EL (cell line): ENCODE data around the gene MAVS.

Experiments used
- DNase-seq: peaks from one replicate; pipeline ENCODE4 v3.0.0-alpha.2; 2016

The MAVS gene

DNA sequence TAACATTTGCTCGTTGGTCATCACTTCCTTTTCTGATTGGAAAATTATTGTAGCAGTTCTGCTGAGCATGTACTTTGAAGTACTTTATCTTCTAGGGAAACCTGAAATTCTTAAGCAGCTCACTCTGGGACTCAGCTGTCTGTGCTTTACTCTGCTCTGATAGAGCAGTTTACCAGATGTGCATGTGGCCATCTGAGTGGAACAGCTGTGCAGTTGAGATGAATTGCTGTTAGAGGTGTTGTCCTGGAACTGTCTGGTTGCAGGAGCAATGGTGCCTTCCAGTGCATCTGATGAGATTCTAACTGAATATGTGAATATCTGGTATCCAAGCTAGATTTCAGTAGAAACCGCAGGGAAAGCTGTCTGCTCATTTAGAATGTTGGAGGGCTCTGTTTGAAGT is 69.7 kb downstream of the MAVS start:
- no peak for DNase-seq

DNA sequence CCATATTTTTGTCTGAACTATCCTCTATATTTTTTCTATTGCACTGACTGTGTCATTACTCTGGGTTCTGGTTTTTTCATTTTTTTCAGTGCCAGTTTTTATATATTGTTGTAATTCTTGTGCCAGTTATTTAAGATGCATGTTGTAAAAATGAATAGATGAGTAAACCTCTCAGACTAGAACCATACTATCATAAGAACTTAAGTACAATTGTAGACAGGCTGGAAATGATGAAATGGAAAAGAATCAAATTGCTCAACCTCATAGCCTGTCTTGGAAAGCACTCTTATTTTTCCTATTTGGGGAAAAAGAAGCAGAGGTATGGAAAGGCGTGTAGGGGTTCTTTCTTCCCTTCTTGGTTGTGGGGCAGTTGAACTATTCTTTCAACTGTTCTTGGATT is 72.7 kb downstream of the MAVS start:
- DNase-seq, result no peak

DNA sequence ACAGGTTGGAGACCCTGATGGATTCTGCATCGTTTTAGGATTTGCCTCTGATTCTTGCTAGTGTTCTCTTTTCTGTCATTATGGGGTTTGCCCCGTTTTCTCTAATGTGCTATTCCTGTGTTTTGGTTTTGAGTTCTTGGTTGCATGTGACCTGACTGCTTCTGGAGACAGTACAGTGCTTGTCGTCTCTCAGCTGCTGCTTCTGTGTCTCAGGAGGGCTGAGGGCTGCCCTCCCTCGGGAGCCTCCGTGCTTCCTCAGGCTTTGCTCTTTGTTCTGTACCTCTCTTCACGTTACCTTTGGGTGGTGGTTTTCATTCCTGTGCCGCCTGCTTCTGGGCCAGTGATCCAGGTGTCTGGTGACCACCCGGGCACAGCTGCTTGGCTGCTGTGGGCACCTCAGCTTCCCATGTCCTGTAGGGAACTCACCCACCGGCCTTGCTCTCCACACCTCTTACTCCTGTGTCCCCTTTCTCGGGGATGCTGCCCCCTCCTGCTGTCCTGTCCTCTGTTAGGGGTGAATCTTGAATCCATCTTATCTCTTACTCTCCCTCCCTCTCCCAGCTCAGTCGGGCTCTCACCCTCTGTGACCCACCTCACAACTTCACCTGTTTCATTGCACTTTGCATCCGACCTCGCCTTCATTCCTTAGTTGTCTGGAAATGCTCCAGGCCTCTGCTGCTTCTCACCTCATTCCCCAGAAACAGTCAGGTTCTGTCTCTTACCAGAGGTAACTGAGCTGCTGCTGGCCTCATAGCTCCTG is 75.8 kb downstream of the MAVS start:
- no peak for DNase-seq

DNA sequence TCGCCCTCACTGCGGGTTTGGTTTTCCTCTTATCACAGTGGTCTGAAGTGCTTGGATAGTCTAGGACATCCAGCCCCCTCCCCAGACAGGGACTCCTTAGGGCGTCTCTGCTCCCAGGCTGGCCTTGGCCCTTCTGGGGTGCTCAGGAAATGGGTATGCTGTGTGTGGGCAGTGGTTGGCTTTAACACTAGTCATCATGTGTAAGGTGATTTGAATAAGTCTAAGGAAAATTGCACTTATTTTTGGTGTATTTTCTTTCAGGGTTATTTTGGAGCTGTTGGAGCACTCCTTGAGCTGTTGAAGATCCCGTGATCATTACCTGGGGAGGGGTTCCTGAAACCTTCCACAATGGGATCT is 76.3 kb downstream of the MAVS start:
- no peak for DNase-seq

DNA sequence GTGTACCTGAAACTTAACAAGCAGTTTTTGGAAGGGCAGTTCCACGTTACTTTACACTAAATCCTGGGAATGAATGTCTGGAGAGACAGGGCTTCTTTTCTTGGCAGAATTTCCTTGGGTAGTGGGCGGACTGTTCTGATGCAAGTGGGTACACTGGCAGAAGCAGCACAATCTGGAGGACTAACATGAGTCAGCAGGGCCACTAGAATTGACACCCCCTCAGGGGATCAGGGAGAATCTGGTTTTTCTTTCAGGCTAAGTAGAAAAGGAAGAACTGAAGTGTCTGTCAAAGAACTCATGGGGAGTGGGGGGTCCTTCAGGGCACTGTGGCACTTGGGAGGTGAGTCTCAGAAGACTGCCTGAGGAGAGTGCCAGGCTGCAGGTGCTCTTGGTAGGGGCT is 77.2 kb downstream of the MAVS start:
- peak; percentile 68 for DNase-seq

DNA sequence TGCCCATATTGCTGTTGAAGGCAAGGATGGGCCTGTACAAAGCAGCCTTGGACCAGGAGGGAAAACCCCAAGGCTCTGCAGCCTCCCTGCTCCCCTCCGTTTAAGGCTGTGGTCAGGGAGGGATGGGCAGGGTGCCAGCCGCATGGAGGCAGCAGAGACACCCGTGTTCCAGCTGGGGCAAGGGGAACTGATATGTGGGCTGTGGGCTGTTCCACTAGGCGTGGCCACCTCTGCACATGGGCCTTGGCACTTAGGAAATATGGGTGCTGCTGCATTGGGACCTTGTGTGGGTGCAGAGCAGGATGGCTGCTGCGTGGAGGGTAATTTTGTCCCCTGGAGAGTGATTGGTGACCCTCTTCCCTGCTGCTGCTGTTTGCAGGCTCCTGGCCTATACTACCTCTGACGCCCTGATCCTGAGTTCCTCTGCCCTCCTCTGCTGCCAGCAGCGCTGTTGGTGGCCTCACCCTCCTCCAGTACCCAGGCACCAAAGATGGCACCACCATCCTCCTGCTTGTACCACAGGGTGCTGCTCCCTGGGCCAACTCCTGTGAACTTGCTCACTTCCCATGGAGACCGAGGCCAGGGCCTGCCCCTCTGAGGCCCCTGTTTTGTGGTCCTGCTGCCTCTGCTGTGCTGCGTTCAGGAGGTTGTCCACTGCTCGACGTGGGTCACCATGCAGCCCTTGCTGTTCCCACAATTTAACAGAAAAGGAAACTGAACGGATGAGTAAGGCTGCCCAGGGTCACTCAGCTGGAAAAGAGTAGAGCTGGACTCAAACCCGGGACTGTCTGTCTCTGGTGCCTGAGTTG is 77.9 kb downstream of the MAVS start:
- no peak for DNase-seq

DNA sequence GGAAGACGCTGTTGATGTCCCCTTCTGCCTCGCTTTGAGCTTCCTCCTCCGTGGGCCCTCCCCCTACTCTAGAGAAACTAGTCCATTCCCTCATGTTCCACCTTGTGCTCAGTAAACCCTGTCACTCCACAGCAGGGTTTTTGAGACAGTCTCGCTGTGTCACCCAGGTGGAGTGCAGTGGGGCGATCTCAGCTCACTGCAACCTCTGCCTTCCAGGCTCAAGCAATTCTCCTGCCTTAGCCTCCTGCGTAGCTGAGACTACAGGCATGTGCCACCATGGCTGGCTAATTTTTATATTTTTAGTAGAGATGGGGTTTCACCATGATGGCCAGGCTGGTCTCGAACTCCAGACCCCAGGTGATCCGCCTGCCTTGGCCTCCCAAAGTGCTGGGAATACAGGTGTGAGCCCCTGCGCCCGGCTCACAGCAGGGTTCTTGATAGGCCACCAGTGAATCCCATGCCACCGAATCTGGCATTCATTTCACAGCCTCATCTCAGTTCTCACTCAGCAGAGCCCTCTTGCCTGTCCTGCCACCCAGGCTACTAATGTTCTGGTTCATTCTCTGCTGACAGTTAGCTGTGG is 78.6 kb downstream of the MAVS start:
- DNase-seq, result no peak
